Uterus (tissue), 4 donors: Measurements from ENCODE around the gene BTN3A1. TPM values are rescaled to one million over a fixed set of nuclear protein-coding genes. Genes with fewer than 3 reads are reported as not detected.

Source experiments
- DNase-seq, 2 donors: peaks; one replicate each; pipeline ENCODE4 v3.0.0-alpha.2; 2019 to 2020
- H3K27ac ChIP-seq, 2 donors: fragments of 200-600 bp; sonication (generic); 1 replicate in 1 of 2; 2 replicates in 1 of 2; pipeline ENCODE4 v1.5.1; 2016 to 2018
- H3K27me3 ChIP-seq, 2 donors: fragments of 200-600 bp; sonication (generic); one replicate each; pipeline ENCODE4 v1.5.1; 2018 to 2019; ENCODE audit warnings: control low read depth in 1 of 2
- H3K36me3 ChIP-seq, 2 donors: fragments of 200-600 bp; sonication (generic); one replicate each; pipeline ENCODE4 v1.5.1; 2019; ENCODE audit warnings: control low read depth in 1 of 2
- H3K4me1 ChIP-seq, 2 donors: fragments of 200-600 bp; sonication (generic); one replicate each; pipeline ENCODE4 v1.5.1; 2018 to 2019; ENCODE audit warnings: control low read depth in 1 of 2
- H3K4me3 ChIP-seq, 2 donors: fragments of 200-600 bp; sonication (generic); 1 replicate in 1 of 2; 2 replicates in 1 of 2; pipeline ENCODE4 v1.5.1; 2018 to 2019; ENCODE audit warnings: mild to moderate bottlenecking in 1 of 2
- H3K9me3 ChIP-seq, 2 donors: fragments of 200-600 bp; sonication (generic); one replicate each; pipeline ENCODE4 v1.5.1; 2019; ENCODE audit warnings: control low read depth in 1 of 2
- CTCF ChIP-seq, 4 experiments: fragments of 200-600 bp in 2 of 4; fragments of 450-650 bp in 2 of 4; sonication (generic) in 2 of 4; IDR thresholded peaks; one replicate each; pipeline ENCODE4 v1.5.1; 2016 to 2019; ENCODE audit warnings: antibody characterized with exemption in 4 of 4, mild to moderate bottlenecking in 2 of 4, moderate library complexity in 1 of 4
- POLR2A ChIP-seq, 2 donors: fragments of 450-650 bp; IDR thresholded peaks; one replicate each; pipeline ENCODE4 v1.6.1; 2016; ENCODE audit warnings: antibody characterized with exemption in 2 of 2, mild to moderate bottlenecking in 1 of 2, moderate library complexity in 1 of 2
- intact Hi-C: fragments of 100-400 bp; cut with DNase I; formaldehyde crosslinking; loops from one replicate; pipeline ENCODE4 v1.15.1; 2023; ENCODE audit warnings: low total_unique reads
- total RNA-seq, 4 donors: library from RNA; depleted of rRNA in 3 of 4; stranded (reverse); fragments of >200 nt in 3 of 4; gene quantifications; one replicate each; pipeline versions ENCODE4 v1.1.0 to v1.2.4, GENCODE V29; 2014 to 2023
- donor health status: DM: yes; HTN: yes; CAD: no.

The BTN3A1 gene
- total RNA-seq, 4 donors from 2014 or later, result 9.1 to 64.2 (median 20.8) TPM

GRCh38 chr6:26379292-26379691, 22.8 kb upstream of the BTN3A1 start:
- H3K27ac ChIP-seq, result no peak overlapping the region
- no peak for TF ChIP-seq CTCF (IDR thresholded peaks at IDR 0.05)
- TF ChIP-seq POLR2A (IDR thresholded peaks at IDR 0.05), result no peak
- no peaks in the 10 kb centered on the region for H3K27me3 ChIP-seq
- H3K4me1 ChIP-seq, result peaks cover 0 to 6% of the 10 kb centered on the region in 2 donors
- no peak overlapping the region for H3K4me3 ChIP-seq
- H3K36me3 ChIP-seq, result no peaks in the 10 kb centered on the region
- no peak for DNase-seq
- intact Hi-C loops, result no loop called here
- H3K9me3 ChIP-seq, result no peaks in the 10 kb centered on the region

DNA sequence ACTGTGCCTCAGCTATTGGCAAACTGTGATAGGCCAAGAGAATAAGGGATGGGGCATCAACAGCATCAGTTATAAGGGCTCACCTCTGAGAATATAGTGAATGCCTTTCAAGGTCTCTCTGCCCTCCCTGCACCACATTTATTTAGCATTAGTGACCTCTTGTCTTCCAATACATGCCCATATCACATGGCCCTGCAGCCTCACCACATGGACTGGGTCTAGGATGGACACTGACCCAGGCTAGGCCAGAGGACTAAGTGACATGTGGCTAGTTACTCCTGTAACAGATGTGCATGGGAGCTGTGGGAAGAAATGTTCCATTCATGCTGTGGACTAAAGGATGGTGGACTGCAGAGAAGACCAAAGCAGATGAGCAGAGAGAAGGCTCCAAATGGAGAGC, 22.3 kb upstream of the BTN3A1 start:
- Histone ChIP-seq H3K4me1 (peaks cover 0 to 6% of the 10 kb centered on the region in 2 donors), H3K27ac (no peak overlapping the region), H3K4me3 (no peak overlapping the region), H3K27me3 (no peaks in the 10 kb centered on the region), H3K36me3 (no peaks in the 10 kb centered on the region), H3K9me3 (no peaks in the 10 kb centered on the region)
- intact Hi-C loops, result no loop called here
- TF ChIP-seq POLR2A (IDR thresholded peaks at IDR 0.05) (no peak), CTCF (IDR thresholded peaks at IDR 0.05) (no peak)
- no peak for DNase-seq

DNA sequence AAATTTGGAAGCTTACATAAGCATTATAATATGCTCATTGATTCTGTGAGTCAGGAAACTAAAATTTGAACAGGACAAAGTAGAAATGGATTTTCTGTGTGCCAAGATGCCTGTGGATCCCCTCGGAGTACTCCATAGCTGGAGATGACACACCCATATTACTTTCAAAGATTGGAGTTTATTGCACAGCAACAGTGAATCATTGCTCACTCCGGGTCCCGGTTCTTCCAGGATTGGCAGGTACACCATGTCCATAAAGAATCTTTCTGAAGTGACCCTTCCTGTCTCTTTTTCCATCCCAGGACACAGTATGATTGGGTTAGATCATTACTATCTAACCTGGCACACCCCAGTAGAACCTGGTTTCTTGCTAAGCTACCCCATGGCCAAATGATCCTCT, 21.8 kb upstream of the BTN3A1 start:
- Histone ChIP-seq H3K9me3 (no peaks in the 10 kb centered on the region), H3K27ac (no peak overlapping the region), H3K27me3 (no peaks in the 10 kb centered on the region), H3K36me3 (no peaks in the 10 kb centered on the region), H3K4me3 (no peak overlapping the region), H3K4me1 (peaks cover 0 to 6% of the 10 kb centered on the region in 2 donors)
- no peak for TF ChIP-seq CTCF (IDR thresholded peaks at IDR 0.05)
- TF ChIP-seq POLR2A (IDR thresholded peaks at IDR 0.05), result no peak
- intact Hi-C loops, result no loop called here
- DNase-seq, result no peak

DNA sequence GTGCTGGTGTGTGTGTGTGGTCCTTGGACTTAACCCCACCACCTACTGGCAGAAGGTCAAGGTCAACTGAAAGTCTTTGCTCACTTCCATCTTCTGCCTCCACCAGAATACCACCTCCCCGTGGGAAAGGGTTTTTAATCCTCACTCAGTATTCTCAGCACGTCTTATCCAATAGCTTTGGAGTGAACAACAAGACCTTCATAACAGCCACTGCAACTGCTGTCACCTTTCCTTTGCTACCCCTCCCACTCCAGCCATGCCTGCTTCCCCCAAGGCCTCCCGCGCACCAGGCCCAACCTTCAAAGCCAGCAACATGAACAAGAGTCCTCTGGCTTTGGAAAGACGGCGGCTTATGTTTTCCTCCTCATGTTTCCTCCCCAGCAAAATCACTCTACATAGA, 20.0 kb upstream of the BTN3A1 start:
- H3K4me1 ChIP-seq, result peaks cover 0 to 6% of the 10 kb centered on the region in 2 donors
- no peak overlapping the region for H3K27ac ChIP-seq
- DNase-seq, result no peak
- no peak overlapping the region for H3K4me3 ChIP-seq
- H3K9me3 ChIP-seq, result no peaks in the 10 kb centered on the region
- H3K36me3 ChIP-seq, result no peaks in the 10 kb centered on the region
- intact Hi-C loops, result no loop called here
- no peaks in the 10 kb centered on the region for H3K27me3 ChIP-seq
- TF ChIP-seq CTCF (IDR thresholded peaks at IDR 0.05), result no peak
- no peak for TF ChIP-seq POLR2A (IDR thresholded peaks at IDR 0.05)

DNA sequence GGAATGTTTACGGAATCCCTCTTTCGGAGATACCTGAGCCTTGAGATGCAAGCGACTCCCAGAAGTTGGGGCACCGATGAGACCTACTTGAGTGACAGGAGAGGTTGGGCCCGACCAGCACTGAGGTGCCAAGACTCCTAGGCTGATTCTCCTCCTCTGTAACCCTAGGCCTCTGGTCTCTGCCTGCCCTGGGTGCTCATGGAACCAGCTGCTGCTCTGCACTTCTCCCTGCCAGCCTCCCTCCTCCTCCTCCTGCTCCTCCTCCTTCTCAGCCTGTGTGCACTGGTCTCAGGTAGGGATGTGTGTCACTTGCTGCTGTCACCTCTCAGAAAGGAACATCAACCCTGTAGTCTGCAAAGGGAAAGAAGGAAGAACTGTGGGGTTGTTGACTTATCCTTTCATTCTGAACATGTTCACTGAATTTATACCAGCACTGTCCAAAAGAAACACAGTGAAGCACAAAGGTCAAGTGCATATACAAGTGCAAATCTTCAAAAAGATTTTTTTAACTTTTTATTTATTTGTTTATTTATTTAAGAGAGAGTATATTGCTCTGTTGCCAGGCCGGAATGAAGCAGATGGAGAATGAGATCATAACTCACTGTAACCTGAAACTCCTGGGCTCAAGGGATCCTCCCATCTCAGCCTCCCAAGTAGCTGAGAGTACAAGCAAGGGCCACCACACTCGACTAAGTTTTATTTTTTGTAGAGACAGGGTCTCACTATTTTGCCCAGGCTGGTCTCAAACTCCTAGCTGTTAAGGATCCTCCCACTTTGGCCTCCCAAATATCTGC, 18.3 kb upstream of the BTN3A1 start:
- no peak for TF ChIP-seq POLR2A (IDR thresholded peaks at IDR 0.05)
- no peak for TF ChIP-seq CTCF (IDR thresholded peaks at IDR 0.05)
- Histone ChIP-seq H3K9me3 (no peaks in the 10 kb centered on the region), H3K4me1 (peaks cover 0 to 6% of the 10 kb centered on the region in 2 donors), H3K36me3 (no peaks in the 10 kb centered on the region), H3K27ac (peak overlapping the region; percentile 90 to 95), H3K4me3 (peak overlapping the region; percentile 64 to 87), H3K27me3 (no peaks in the 10 kb centered on the region)
- intact Hi-C loops, result no loop called here
- DNase-seq, result no peak
